GM18511 (cell line): ENCODE measurements around the gene ADAM8.
"Not testable (repeated sequence)": the region's sequence is repeated elsewhere in the genome, so short reads cannot be mapped to it uniquely, and the experiment has no call there.

ENCODE experiments used
- ATAC-seq: cut with Tn5 transposase; IDR thresholded peaks from one replicate; pipeline ENCODE4 v1.9.1; 2021; ENCODE audit warnings: mild to moderate bottlenecking, moderate library complexity; ENCODE audit not compliant: unreplicated experiment

The ADAM8 gene

DNA sequence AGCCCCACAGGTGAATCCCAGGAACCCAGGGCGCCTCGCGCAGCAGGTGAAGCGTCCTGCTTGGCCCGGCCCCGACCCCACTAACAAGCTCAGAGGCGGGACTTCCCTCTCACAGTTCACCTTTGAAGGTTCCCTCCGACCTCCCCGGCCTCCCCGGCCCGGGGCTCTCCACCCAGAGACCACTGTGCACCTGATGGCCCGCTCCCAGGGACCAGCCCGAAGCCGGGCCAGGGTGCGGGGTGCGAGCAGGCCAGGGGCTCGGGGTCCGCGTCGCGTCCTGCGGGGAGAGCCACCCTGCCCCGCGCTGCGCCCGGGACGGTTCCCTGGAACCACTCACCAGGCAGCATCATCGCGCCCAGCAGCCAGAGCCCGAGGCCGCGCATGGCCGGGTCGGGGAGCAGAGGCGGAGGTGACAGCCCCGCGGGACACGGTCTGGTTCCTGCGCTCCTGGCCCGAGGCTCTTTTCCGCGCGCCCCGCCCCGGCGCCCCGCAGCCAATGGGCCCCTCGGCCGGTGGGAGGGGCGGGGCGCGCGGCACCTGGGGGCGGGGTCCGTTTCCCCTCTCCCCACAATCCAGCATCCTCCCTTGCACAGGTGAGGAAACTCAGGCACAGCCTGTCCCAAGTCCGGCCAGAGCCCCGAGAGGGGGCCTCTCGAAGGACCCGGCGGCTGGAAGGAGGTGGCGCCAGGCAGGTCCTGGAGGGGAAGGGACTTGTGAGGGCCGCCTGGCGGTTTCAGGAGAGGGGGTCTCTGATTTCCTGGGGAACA is at the start of gene ADAM8:
Gene ADAM8 (minus strand): TSS at position 434 of the 767 bp plus-strand sequence. CDS start 51 bp downstream, at position 383.
- ATAC-seq: peak; percentile 53

DNA sequence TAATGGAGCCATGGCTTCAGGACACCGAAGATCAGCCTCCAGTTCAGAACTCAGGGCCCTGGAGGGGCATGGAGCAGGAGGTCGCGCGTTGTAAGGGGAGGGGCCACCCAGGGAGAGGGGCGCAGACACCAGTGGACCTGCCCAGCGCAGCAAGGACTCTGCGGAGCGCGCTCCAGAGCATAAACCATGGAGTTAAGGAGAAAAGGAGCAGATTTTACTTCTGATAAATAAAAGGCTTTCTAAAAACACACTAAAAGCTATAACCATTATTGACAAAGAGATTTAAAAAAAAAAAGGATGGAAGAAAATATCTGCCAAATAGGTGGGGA is 49.5 kb upstream of the ADAM8 start:
- no peak for ATAC-seq

DNA sequence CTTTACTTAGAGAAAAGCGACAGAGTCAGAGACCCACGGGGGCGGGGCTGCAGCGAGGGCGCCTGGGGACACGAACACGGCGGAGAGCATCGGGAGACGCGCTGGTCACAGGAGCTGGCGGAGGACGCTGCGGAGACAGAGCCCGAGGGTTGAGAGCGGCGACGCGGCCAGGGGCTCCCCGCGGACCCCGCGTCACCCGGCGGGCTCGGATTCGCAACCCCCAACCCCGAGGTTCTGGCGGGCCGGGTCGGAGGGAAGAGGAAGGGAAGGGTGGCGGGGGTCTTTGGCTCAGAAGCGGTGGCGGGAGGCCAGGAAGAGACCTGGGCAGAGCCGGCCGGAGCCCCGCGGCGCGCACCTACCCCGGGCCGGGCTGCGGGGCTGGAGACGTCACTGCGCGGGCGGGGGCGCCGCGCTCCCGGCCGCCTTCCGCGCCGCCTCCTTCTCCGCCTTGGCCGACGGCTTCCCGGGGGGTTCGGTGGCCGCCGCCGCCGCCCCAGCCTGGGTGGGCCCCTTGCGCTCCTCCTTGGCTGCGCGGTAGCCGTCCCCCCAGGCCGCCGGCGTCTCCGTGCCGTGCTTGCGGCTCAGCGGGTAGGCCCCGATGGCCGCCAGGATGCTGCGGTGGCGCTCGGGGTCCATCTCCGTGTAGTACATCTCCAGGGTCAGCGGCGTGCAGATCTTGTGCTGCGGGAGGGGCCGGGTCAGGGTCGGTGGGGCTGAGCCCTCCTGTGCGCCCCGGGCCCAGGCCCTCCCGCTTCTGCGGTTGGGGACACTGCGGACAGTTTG is 49.0 kb upstream of the ADAM8 start:
- ATAC-seq: no peak

DNA sequence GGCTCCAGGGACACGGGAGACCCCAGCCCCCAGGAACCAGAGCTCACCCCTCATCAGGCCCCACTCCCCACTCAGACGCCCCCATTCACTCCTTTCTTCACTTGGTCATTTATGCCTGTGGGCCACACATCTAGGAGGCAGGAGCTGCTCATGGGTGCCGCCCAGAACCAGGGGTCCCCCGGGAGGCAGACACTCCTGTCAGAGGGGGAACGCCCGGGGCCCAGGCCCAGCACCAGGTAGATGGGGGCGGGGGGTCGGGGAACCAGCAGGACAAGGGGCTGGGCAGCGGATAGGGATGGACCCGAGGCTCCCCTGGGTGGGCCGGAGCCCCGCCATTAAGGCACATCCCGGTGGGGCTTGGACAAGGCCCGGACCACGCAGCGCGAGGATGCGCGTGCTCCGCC is 48.2 kb upstream of the ADAM8 start:
- no peak for ATAC-seq

DNA sequence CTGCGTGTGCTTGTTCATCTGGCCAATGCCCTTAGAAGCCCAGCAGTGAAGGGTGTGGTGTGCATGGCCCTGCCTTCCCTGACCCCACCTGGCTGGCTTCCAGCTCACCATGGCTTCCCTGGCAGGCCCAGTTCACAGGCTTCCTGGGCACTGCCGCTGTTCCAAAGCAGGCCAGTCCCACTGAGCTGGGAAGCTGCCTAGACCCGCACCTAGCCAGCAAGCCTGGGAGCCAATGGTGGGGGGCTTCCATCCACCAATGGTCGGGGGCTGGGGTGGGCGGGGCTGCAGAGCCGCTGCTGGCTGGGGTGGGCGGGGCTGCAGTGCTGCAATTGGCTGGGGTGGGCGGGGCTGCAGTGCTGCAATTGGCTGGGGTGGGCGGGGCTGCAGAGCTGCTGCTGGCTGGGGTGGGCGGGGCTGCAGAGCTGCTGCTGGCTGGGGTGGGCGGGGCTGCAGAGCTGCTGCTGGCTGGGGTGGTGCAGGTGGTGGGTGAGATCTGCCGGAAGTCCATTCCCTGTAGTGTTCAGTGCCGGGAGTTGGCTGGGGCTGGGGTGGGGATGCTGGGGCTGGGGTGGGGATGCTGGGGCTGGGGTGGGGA is 47.6 kb upstream of the ADAM8 start:
- peak; percentile 49 for ATAC-seq

DNA sequence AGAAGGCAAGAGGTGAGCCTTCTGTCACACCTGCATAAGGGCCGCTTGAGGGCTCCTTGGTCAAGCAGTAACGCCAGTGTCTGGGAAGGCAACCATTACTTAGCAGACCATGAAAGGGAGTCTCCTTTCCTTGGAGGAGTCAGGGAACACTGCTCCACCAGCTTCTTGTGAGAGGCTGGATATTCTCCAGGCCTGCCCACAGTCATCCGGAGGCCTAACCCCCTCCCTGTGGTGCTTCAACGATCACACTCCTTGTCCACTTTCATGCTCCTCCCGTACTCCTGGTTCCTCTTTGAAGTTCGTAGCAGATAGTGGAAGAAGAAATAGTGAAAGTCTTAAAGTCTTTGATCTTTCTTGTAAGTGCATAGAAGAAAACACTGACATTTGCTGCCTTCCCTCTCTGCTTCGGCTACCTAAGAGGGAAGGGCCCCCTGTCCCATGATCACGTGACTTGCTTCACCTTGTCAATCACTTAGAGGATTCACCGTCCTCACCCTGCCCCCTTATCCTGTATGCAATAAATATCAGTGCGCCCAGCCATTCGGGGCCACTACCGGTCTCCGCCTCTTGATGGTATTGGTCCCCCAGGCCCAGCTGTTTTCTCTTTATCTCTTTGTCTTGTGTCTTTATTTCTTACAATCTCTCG is 45.5 kb upstream of the ADAM8 start:
- not testable (repeated sequence) for ATAC-seq

DNA sequence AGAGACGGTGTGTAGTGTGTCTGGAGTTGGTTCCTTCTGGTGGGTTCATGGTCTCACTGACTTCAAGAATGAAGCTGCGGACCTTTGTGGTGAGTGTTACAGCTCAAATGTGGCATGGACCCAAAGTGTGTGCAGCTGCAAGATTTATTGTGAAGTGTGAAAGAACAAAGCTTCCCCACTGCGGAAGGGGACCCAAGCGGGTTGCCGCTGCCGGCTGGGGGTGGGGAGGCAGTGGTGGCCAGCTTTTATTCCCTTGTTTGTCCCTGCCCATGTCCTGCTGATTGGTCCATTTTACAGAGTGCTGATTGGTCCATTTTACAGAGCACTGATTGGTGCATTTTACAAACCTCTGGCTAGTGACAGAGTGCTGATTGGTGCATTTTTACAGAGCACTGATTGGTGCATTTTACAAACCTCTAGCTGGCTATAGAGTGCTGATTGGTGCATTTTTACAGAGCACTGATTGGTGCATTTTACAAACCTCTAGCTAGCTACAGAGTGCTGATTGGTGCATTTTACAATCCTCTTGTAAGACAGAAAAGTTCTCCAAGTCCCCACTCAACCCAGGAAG is 44.3 kb upstream of the ADAM8 start:
- ATAC-seq: not testable (repeated sequence)

DNA sequence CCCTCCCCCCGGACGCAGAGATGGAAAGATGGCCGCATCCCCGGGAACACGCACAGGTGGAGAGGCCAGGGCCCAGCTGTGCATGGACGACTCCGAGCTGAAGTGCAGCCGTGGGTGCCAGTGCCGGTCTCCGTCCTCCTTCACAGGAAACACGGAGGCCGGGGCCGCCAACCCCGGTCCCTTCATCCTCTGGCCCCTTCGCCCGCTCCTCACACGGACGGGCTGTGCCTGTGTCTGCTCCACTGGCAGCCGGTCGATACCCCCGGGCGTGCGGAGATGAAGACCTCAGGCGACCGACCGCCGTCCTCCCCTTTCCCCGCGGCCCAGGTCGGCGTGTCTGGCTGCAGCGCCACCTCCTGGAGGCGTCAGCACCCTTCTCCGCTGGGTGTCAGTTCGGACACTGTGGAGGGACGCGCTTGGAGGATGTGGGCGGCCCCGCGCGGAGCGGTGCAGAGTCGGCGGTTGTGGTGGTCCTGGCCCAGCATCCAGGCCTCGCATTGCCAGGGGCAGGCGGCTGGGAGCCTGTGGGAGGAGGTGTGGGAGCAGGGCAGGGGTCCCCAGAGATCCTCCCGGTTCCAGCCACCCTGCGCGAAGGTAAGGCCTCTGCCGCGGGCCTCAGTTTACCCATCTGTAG is 41.9 kb upstream of the ADAM8 start:
- ATAC-seq: peak; percentile 97

DNA sequence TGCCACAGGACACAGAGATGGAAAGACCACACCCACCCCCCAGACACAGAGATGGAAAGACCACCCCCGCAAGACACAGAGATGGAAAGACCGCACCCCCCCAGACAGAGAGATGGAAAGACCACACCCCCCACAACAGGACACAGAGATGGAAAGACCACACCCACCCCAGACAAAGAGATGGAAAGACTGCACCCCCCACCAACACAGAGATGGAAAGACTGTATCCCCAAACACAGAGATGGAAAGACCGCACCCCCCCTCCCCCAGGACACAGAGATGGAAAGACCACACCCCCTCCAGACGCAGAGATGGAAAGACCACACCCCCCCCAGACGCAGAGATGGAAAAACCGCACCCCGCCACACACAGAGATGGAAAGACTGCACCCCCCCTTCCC is 40.1 kb upstream of the ADAM8 start:
- ATAC-seq: no peak

DNA sequence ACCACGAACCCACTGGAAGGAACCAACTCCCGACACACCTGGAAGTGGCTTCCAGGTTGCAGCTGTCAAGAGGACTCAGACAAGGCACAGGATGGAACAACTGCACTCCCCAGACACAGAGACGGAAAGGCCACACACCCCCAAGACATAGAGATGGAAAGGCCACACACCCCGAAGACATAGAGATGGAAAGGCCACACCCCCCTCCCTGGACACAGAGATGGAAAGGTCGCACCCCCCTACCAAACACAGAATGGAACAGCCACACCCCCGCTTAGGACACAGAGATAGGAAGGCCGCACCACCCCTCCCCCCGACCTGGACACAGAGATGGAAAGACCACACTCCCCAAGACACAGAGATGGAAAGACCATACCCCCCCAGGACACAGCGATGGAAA is 39.6 kb upstream of the ADAM8 start:
- no peak for ATAC-seq

DNA sequence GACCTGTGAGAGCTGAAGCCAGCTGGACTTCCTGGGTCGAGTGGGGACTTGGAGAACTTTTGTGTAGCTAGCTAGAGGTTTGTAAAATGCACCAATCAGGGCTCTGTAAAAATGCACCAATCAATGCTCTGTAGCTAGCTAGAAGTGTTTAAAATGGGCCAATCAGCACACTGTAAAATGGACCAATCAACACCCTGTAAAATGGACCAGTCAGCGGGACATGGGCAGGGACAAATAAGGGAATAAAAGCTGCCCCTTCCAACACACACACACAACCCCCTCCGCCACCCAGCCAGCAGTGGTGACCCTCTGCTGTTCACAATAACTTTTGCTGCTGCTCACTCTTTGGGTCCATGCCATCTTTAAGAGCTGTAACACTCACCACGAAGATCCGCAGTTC is 39.2 kb upstream of the ADAM8 start:
- no peak for ATAC-seq

DNA sequence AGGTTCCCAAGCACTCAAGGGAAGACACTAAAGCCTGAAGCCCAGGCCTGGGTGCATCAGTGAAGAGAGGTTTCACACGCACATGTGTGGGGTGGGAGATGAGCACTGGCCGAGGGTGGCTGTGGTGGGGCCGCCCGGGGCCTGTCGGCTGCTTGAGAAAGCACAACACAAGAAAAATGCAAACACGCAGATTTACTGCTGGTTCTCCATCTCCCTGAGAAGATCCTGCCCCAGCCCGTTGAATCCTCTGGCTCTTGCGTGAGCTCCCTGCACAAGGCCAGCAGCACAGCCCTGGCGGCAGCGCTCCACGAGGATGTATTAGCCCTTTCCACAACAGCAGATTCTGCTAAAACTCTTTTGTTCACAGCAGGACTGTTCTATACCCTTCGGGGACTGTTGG is 38.2 kb upstream of the ADAM8 start:
- no peak for ATAC-seq

DNA sequence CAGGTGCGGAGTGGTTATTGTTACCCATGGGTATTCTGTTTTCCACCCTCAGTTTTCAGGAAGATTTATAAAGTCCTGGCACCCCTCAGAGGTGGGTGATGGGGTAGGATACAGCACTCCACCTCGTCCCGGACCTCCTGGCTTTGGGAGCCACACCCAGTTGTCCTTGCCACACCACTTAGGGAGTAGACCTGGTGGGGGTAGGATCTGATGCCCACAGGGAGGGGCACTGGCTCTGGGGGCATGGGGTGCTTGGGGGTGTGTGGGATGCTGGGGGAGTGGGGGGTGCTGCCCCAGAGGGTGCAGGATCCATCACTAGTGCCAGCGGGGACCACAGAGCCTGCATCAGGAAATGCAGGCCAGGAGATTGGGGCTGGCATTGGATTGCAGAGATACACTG is 36.5 kb upstream of the ADAM8 start:
- no peak for ATAC-seq

DNA sequence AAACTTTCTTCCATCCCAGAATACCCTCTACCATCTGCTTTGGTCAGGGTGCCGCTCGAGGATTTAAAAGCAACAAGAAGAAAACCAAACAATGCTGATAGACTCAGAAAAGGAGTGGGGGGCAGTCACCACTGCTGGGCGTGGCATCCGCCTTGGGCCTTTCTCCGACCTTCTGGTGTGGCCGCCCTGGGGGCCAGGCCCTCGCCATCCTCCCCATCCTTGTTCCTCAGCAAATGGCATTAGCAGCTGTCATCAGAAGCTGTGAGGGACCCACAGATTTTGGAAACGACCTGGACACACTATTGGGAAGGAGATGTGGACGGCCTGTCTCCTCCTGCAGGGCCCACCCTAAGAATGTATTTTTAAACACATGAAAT is 36.1 kb upstream of the ADAM8 start:
- ATAC-seq: no peak

DNA sequence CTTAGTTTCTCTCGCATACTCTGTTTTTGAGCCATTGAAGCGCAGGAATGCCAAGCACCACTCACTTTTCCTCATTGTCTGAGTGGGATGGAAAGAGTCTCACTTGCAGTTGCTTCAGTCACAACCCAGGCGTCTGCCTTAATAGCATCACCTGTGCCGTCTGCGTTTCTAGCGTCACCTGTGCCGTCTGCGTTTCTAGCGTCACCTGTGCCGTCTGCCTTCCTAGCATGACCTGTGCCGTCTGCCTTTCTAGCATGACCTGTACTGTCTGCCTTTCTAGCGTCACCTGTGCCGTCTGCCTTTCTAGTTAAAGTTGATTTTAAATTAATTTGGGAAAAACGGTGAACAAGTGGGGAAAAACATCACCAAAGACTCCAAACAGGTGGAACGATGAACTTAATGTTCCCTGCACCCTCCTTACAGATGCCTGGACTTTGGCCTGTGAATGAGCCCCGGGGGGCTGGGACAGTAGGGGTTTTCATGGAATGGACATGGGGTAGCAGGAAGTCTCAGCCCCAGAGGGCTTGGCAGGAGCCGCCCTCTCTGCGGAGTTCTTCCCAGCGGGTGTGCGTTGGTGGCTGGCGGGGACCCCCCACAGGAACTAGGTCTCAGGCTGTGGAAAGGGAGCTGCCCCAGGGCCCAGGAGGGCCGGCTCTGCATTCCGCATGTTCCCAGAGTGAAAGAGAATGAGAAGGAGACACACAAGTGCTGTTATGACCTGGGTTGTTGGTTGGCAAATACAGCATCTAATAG is 35.5 kb upstream of the ADAM8 start:
- no peak for ATAC-seq

DNA sequence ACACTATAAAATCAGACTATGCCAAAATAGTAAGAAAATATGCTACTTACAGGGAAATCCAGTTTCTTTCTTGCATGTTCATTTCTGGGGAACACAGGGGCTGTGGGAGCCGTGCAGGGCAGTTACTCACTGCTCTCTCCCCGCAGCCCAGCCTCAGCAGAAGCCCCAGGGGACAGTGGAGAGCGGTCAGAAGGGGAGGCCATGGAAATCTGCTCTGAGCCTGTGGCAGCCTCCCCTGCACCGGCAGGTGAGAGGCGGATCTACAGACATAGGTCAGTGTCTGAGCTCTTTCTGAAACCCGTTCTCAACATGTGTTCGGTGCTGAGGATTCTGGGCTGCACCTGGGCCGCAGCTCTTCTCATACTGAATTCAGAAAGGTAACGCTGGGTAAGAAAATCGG is 34.9 kb upstream of the ADAM8 start:
- ATAC-seq: no peak

DNA sequence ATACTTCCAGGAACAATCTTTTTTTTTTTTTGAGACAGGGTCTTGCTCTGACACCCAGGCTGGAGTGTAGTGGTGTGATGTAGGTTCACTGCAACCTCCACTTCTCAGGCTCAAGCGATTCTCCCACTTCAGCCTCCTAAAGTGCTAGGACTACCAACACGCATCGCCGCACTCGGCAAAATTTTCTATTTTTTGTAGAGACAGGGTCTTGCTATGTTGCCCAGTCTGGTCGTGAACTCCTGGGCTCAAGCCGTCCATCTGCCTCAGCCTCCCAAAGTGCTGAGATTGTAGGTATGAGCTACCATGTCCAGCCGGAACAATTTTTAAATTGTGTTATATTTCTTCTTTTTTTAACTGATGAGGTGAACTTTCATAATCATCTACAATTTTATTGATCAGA is 34.1 kb upstream of the ADAM8 start:
- ATAC-seq: no peak

DNA sequence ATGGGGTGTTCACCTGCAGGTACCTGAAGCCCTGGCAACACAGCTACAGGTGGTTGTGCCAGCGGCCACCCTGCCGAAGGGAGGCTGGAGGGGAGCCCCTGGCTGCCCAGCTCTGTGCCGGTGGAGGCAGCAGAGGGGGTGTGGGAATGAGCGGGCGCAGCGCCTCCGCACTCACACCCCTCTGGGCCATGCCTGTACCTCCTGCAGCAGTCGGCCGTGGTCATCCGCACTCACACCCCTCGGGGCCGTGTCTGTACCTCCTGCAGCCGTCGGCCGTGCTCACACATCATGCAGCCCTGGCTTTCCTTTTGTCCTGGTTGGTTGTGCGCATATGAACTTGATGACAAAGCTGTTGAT is 33.7 kb upstream of the ADAM8 start:
- ATAC-seq: no peak

DNA sequence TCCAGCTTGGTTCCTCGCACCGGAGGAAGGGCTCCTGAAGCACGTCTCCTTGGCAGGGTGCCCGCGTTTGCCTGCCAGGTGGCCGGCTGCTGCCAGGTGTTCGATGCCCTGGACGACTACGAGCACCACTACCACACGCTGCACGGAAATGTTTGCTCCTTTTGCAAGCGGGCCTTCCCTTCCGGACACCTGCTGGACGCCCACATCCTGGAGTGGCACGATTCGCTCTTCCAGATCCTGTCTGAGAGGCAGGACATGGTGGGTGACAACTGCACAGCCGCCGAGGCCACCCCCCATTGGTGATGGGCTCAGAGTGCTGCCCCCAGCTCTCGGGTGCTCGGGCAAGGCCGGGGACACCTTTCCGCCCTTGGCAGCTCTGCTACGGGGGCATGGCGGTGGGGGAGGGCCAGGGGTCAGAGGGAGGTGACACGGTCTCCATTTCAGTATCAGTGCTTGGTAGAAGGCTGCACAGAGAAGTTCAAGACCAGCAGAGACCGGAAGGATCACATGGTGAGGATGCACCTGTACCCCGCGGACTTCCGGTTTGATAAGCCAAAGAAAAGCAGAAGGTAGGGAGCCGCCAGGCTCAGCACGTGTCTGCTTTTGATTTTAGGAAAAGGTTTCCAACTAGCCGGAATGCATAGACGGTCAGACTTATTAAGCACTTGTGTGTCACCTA is 33.2 kb upstream of the ADAM8 start:
- no peak for ATAC-seq
